Adipocyte (in vitro differentiated cells): Measurements from ENCODE around the gene PNMA6E.
"Not testable (repeated sequence)": the region's sequence is repeated elsewhere in the genome, so short reads cannot be mapped to it uniquely, and the experiment has no call there.

Source experiments
- DNase-seq: peaks from one replicate; pipeline ENCODE4 v3.0.0-alpha.2; 2015; ENCODE audit warnings: low read depth
- H3K27me3 ChIP-seq: replicated peaks from 2 replicates; pipeline ENCODE4 v1.7.0; 2013; ENCODE audit warnings: mild to moderate bottlenecking, low read length, moderate library complexity; ENCODE audit not compliant: control insufficient read depth, insufficient read depth
- H3K36me3 ChIP-seq: 2 replicates; pipeline ENCODE4 v1.7.0; 2013; ENCODE audit warnings: low read length, mild to moderate bottlenecking, moderate library complexity; ENCODE audit not compliant: control insufficient read depth, insufficient read depth, severe bottlenecking
- H3K4me1 ChIP-seq: 2 replicates; pipeline ENCODE4 v1.7.0; 2013; ENCODE audit warnings: mild to moderate bottlenecking, low read length, moderate library complexity; ENCODE audit not compliant: control insufficient read depth, insufficient read depth
- H3K4me3 ChIP-seq: 2 replicates; pipeline ENCODE4 v1.7.0; 2013; ENCODE audit warnings: mild to moderate bottlenecking, low read length, moderate library complexity
- H3K9ac ChIP-seq: 2 replicates; pipeline ENCODE4 v1.7.0; 2013; ENCODE audit warnings: mild to moderate bottlenecking, low read length, moderate library complexity
- H3K9me3 ChIP-seq: 2 replicates; pipeline ENCODE4 v1.7.0; 2013; ENCODE audit warnings: mild to moderate bottlenecking, low read length, moderate library complexity; ENCODE audit not compliant: control insufficient read depth

The PNMA6E gene

DNA sequence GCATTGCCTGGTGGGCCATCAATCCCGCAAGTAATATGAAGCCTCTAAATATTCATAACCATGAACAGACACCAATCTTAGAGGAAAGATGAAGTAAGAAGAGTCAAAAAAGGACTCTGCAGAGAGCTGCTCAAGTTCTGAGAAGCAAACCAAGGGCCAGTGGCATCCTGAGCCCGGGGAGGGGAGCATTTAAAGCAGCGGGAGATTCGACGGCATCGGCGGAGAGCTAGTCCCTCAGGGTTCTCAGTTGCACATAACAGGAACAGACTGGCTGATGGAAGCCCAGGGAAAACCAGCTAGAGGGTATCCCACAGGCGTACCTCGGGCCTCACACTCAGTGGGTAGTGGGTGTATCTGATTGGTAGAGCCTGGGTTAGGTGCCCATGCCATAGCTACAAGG lies 4.9 kb upstream of the PNMA6E start:
- Histone ChIP-seq H3K4me1 (no peaks in the 10 kb centered on the region), H3K9me3 (peaks cover 4% of the 10 kb centered on the region), H3K27me3 (peaks cover 39% of the 10 kb centered on the region), H3K4me3 (no peak overlapping the region), H3K36me3 (no peaks in the 10 kb centered on the region), H3K9ac (no peak overlapping the region)
- no peak for DNase-seq

DNA sequence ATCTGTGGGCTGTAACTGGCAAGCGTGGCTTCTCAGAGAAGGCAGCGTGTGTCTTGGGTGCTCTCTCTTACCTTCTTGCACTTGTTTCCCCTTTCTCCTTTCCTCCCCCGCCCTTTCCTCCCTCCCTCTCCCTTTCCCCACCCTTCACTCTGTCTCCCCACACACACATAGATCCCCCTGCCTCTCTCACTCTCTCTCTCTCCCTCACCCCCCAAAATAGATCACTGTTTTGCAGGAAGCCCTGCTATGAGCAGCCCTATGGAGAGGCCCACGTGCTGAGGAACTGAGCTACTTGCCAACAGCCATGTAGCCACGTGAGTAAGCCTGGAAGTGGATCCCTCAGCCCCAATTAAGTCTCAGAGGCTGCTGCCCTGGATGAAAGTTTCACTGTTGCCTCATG lies 4.3 kb upstream of the PNMA6E start:
- Histone ChIP-seq H3K9me3 (peaks cover 4% of the 10 kb centered on the region), H3K4me3 (no peak overlapping the region), H3K36me3 (no peaks in the 10 kb centered on the region), H3K4me1 (no peaks in the 10 kb centered on the region), H3K27me3 (peaks cover 34% of the 10 kb centered on the region), H3K9ac (no peak overlapping the region)
- no peak for DNase-seq

DNA sequence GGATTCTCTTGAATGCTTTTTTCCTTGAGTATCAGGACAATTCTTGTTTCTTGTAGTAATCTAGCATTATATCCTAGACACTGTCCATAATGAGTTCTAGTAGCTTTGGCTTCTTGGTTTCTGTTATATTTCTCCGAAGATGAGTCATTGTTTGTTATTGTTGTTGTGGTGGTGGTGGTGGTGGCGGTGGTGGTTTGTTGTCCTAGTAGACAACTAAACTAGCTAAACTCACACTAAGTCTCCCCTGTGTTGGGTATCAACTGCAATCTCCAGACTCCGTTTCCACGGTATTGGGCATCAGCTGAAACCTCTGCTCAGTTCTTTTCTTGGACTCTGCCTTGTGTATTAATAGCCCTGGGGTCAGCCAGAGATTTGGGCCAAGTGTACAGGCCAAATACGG lies 3.2 kb upstream of the PNMA6E start:
- H3K27me3 ChIP-seq = peaks cover 31% of the 10 kb centered on the region
- H3K9me3 ChIP-seq, H3K9ac ChIP-seq, H3K36me3 ChIP-seq, DNase-seq, H3K4me3 ChIP-seq, H3K4me1 ChIP-seq: not testable (repeated sequence)

DNA sequence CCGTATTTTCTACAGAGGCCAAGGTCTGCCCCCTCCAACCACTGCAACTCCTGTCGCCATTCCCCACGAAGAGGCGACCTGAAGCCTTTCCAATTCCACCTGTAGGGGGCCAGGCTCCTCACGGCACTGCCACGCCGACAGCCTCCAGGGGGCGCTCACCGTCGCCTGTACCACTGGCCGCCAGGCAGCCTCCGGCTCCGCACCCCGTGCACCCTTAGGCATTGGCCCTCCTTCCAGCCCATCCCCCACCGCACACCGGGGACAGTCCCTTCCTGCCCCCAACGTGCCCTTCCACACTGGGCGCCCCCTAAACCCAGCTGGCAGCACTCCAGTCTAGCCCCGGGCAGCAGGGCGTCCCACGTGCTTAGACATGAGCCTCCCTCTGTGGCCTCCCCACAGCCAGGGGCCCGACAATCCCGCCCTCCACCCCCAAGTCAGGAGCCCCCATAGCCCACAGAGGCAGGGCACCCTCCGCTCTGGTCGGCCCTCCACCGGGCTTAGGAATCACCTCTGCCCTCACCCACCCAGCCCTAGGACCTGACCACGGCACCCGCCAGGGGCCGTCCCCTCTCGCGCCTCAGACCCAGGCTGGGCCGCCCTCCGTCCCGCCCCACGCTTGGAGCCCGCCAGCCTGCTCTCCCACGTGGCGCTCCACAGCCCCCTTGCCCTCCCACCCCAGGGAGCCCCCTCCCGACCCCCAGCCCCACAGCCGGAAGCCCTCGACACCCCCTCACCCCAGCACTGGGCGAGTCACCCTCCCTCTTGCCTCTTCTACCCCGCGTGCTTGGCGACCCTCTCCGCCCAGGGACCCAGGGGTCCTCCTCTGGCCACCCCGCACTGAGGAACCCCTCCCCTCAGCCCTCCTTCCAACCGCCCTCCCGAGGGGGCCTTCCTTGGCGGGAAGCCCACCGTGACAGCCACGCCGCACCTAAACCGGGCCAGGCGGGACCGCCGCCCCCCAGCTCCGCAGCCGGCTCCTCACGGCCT lies 711 bp downstream of the PNMA6E start:
- no peak overlapping the region for H3K4me3 ChIP-seq
- peak; percentile 33 for DNase-seq
- H3K27me3 ChIP-seq = peaks cover 20% of the 10 kb centered on the region
- peaks cover 4% of the 10 kb centered on the region for H3K9me3 ChIP-seq
- H3K4me1 ChIP-seq = no peaks in the 10 kb centered on the region
- no peaks in the 10 kb centered on the region for H3K36me3 ChIP-seq
- H3K9ac ChIP-seq = no peak overlapping the region

DNA sequence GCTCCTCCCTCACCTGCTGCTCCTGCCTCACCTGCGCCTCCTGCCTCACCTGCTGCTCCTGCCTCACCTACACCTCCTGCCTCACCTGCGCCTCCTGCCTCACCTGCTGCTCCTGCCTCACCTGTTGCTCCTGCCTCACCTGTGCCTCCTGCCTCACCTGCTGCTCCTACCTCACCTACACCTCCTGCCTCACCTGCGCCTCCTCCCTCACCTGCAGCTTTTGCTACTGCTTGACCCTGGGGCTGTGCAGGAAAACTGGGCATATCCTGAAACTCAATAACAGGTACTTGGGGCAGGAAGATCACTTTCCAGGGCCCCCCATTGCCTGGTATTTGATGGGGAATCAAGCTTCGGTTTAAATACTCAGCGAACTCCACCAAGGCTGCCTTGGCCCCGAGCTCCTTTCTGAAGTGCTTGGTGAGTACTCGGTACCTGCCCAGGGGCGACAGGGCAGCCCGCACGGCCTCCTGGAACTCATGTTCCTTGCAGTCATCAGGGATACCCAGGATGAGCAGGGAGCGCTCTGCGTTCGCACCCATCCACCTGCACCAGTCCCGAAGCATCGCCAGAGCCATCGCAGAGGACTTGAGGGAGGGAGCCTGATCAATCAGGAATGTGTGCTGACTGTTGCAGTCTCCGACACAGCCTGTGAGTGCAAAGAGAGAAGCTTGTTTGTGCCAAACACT lies 2.7 kb downstream of the PNMA6E start:
- Histone ChIP-seq H3K9ac (no peak overlapping the region), H3K36me3 (no peaks in the 10 kb centered on the region), H3K9me3 (no peaks in the 10 kb centered on the region), H3K4me3 (no peak overlapping the region), H3K4me1 (no peaks in the 10 kb centered on the region), H3K27me3 (peaks cover 23% of the 10 kb centered on the region)
- DNase-seq = no peak

DNA sequence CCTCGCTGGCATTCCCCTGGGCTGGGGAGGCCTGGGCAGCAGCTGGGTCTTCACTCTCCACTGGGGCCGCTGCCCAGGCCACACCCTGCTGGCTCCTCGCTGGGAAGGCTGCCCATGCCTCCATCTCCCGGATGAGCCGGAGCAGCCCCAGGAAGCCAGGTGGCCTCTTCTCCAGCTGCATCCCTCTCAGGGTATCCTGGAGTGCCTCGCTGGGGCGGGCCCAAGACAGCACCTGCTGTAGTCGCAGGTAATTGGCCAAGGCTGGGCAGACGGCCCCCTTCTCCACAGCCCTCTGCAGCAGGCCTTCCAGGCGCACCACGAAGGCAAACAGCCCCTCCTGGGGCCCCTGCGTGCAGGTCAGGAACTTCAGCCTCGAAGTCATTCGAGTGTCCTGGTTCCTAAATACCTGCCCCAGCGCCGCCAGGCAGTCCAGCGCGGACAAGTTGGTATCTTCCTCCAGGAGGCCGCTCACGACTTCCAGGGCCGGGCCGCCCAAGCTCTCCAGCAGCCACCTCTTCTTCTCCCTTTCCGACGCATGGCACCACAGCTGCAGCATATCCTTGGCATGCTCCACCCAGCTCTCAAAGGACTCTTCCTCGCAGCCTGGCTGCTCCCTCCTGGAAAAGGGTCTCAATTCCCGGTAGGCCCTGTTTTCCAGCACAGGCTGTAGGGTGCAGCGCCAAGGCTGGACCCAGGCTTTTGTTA lies 3.7 kb downstream of the PNMA6E start:
- Histone ChIP-seq H3K9me3 (no peaks in the 10 kb centered on the region), H3K4me3 (no peak overlapping the region), H3K36me3 (no peaks in the 10 kb centered on the region), H3K9ac (no peak overlapping the region), H3K4me1 (peaks cover 5% of the 10 kb centered on the region), H3K27me3 (peaks cover 28% of the 10 kb centered on the region)
- DNase-seq = no peak

DNA sequence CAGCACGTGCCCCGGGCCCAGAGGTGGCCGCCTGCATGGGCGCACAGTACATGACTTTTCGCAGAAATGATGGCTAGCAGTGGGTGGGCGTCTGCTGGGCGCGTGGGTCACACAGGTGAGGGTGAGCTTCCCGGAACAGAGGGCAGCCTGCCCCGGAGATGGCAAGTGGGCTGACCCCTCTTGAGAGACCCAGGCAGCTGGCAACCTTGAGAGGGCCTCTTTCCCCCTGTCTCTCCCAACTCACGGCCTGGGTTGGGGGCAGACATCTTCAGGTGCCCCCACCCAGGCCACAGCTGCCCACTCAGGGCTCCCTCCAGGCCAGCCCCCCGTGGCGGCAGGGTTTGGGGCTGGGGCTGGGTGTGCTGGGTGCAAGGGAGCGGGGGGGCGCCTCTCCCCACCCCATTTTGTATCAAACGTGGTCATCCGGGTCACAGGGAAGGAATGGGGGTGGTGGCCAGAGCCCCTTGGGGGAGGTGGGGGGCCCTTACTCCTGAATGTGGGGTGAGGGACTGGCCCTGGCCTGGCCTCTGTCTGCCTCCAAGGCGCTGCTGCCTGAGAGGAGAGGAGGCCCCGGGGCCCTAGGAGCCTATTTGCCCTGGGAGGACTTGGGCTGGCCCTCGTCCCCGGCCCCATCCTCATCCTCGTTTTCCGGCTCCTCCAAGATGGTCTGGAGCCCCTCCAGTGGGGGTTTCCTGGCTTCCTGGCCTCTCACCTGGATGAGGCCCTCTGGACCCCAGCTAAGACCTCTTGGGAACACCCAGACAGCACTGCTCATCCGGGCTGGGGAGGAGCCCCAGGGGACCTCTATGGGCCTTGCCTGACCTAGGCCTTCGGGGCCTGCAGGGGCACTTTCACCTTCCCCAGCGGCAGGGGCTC lies 4.6 kb downstream of the PNMA6E start:
- no peak overlapping the region for H3K4me3 ChIP-seq
- peaks cover 5% of the 10 kb centered on the region for H3K4me1 ChIP-seq
- no peak for DNase-seq
- H3K36me3 ChIP-seq = no peaks in the 10 kb centered on the region
- H3K9me3 ChIP-seq = no peaks in the 10 kb centered on the region
- peaks cover 28% of the 10 kb centered on the region for H3K27me3 ChIP-seq
- H3K9ac ChIP-seq = no peak overlapping the region

DNA sequence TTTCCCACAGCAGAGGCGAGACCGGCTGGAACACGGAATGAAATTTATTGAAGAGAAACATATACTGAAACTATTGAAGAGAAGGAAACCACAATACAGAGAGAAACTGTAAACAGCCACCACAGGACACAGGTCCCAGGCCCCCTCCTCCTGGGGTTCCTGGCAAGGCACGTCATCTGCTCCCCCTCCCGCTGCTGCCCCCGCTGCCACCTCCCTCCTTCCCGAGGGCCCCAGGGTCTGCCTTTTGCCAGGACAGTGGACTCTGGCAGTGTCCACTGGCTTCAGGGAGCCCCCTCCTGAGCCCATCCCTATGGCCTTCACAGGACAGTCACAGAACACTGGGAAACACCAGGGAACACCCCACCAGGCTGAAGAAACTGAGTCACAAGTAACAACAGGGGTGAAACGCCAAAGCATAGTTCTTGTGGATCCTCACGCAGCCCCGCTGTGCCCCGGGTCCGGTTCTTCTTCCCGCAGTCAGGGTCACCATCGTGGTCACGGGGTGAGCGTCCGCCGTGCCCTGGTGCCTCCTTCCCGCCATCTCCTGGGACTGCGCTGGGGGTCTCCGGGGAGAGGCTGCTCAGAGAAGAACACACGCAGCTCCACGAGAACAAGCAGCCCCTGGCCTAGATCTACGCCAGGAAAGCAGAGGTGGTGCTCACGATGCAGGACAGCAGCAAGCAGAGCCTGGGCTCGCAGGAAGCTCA lies 5.4 kb downstream of the PNMA6E start:
- no peak overlapping the region for H3K4me3 ChIP-seq
- H3K9me3 ChIP-seq = no peaks in the 10 kb centered on the region
- no peak for DNase-seq

DNA sequence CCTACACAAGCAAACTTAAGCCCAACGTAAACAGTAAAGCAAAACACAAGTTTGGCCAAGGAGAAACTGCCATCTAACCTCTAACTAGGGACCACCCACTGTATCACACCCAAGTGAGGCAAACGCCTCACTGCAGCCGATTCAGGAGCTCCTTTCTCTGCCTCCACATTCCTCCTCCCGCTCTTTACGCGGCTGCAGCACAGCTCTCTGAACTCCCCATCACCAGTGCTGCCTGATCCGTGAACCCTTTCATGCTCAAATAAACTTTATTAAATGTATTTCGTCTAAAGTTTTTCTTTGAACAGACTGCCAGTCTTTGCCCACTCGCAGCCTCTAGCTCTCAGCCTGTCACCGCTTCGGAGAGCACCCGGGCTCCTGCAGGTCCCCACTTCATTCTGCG lies 6.5 kb downstream of the PNMA6E start:
- H3K36me3 ChIP-seq = no peaks in the 10 kb centered on the region
- no peaks in the 10 kb centered on the region for H3K9me3 ChIP-seq
- H3K4me3 ChIP-seq = no peak overlapping the region
- peaks cover 5% of the 10 kb centered on the region for H3K4me1 ChIP-seq
- peaks cover 28% of the 10 kb centered on the region for H3K27me3 ChIP-seq
- no peak overlapping the region for H3K9ac ChIP-seq
- no peak for DNase-seq

More for the DNA sequence above, 5.4 kb downstream of the PNMA6E start:
- Histone ChIP-seq H3K36me3 (no peaks in the 10 kb centered on the region), H3K4me1 (peaks cover 5% of the 10 kb centered on the region), H3K27me3 (peaks cover 28% of the 10 kb centered on the region), H3K9ac (no peak overlapping the region)

DNA sequence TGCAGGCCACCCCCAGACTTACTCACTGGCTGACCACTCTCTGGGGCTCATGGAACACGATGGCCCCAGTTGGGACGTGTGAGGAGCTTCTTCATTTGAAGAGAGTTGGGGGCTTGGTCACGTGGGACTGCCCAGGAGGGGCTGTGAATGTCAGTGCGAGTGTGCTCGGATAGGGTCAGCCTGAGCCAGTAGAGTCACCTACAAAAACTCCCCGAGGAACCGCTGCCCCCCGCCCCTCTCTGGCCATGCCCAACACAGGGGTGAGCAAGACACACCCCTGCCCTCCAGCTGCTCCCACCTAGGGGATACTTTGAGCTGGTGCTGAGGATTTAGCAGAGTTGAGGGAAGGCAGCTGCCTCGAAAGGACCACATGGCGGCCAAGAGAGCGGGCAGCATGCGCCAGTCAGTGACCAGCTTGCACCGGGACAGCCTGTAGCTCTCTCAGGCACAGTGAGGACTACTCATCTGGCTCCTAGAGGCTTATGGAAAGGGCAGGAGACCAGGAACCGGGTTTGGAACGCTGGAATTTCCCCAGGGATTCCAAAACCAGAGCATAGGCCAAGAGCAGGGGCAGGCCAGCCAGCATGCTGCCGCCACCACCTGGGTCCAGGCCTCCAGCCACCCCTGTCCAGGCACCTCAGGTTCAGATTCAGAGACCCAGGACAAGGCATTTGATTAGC lies 8.4 kb downstream of the PNMA6E start:
- DNase-seq = no peak
- Histone ChIP-seq H3K27me3 (peaks cover 24% of the 10 kb centered on the region), H3K36me3 (no peaks in the 10 kb centered on the region), H3K4me1 (peaks cover 5% of the 10 kb centered on the region), H3K9ac (no peak overlapping the region), H3K4me3 (no peak overlapping the region), H3K9me3 (no peaks in the 10 kb centered on the region)
